Natural killer cell (primary cell): ENCODE results near the gene RYR2. TPM values are rescaled to one million over a fixed set of nuclear protein-coding genes. Genes with fewer than 3 reads are reported as not detected.

Experiments used
- ATAC-seq, 3 donors: fragments of 150-1000 bp in 2 of 3; fragments of 200-7000 bp in 1 of 3; cut with Tn5 transposase; 1 replicate in 1 of 3; 2 replicates in 2 of 3; pipeline ENCODE4 v1.10.0; 2021; ENCODE audit warnings: mild to moderate bottlenecking in 2 of 3, moderate library complexity in 2 of 3
- DNase-seq, 2 donors: peaks; one replicate each; pipeline versions ENCODE4 v3.0.0 to v3.0.0-alpha.2; 2013 to 2021; ENCODE audit warnings: mixed read lengths in 1 of 2
- H3K27ac ChIP-seq: one replicate; pipeline ENCODE4 v1.5.1; 2013; ENCODE audit warnings: mild to moderate bottlenecking, low read length
- H3K27me3 ChIP-seq: one replicate; pipeline ENCODE4 v1.6.1; 2013; ENCODE audit warnings: low read length; ENCODE audit not compliant: control insufficient read depth, insufficient read depth
- H3K36me3 ChIP-seq: one replicate; pipeline ENCODE4 v1.6.1; 2013; ENCODE audit warnings: low read length; ENCODE audit not compliant: control insufficient read depth, insufficient read depth
- H3K4me1 ChIP-seq: one replicate; pipeline ENCODE4 v1.6.1; 2013; ENCODE audit warnings: low read length; ENCODE audit not compliant: control insufficient read depth, insufficient read depth
- H3K4me3 ChIP-seq: one replicate; pipeline ENCODE4 v1.5.1; 2013; ENCODE audit warnings: low read length
- H3K9me3 ChIP-seq: one replicate; pipeline ENCODE4 v1.6.1; 2013; ENCODE audit warnings: low read length; ENCODE audit not compliant: control insufficient read depth, insufficient read depth
- H3K27ac Mint-ChIP-seq, 2 donors: one replicate each; pipeline ENCODE4 v1.8.0; 2022; ENCODE audit warnings: mild to moderate bottlenecking in 2 of 2, mixed read lengths in 2 of 2, moderate library complexity in 1 of 2
- H3K27me3 Mint-ChIP-seq, 2 donors: one replicate each; pipeline ENCODE4 v1.8.0; 2022; ENCODE audit warnings: low read depth in 2 of 2, mixed read lengths in 2 of 2
- H3K36me3 Mint-ChIP-seq: one replicate; pipeline ENCODE4 v1.8.0; 2022; ENCODE audit warnings: mixed read lengths
- H3K4me1 Mint-ChIP-seq, 2 donors: one replicate each; pipeline ENCODE4 v1.8.0; 2022; ENCODE audit warnings: mixed read lengths in 2 of 2
- H3K4me3 Mint-ChIP-seq: one replicate; pipeline ENCODE4 v1.8.0; 2022; ENCODE audit warnings: mild to moderate bottlenecking, moderate library complexity, mixed read lengths
- H3K9me3 Mint-ChIP-seq, 2 donors: one replicate each; pipeline ENCODE4 v1.8.0; 2022; ENCODE audit warnings: mixed read lengths in 2 of 2
- CTCF ChIP-seq: fragments of 200-600 bp; IDR thresholded peaks from one replicate; pipeline ENCODE4 v1.8.0; 2022; ENCODE audit warnings: antibody characterized with exemption
- WGBS: methylation state at CpG from one replicate; pipeline ENCODE4 v1.1.7; 2013; ENCODE audit warnings: missing lambda C conversion rate; ENCODE audit not compliant: insufficient coverage; 5-methylcytosine and 5-hydroxymethylcytosine counted together
- intact Hi-C: fragments of 100-400 bp; cut with micrococcal nuclease; formaldehyde crosslinking; loops from one replicate; pipeline ENCODE4 v1.14.2; 2022
- total RNA-seq, 4 donors: library from RNA; stranded (reverse); fragments of 120-200 nt in 1 of 4; gene quantifications; one replicate each; pipeline versions ENCODE4 v1.2.3 to v1.2.4, GENCODE V29; 2013 to 2022

RYR2 gene
- total RNA-seq, 3 donors from 2014 or later (not counting 1 experiment from before 2014, with no cell fraction given), result 0.13 to 1.2 (median 0.38) TPM

GRCh38 chr1:237296861-237297260, 254.9 kb downstream of the RYR2 start:
- no peak for DNase-seq
- ATAC-seq, result no peak
- WGBS, result 88% methylated on average over 2 of the region's 4 CpGs
- H3K4me3 Mint-ChIP-seq, result no peak overlapping the region
- H3K36me3 ChIP-seq, result no peaks in the 10 kb centered on the region
- no peaks in the 10 kb centered on the region for H3K36me3 Mint-ChIP-seq
- no peak overlapping the region for H3K27ac Mint-ChIP-seq
- no peaks in the 10 kb centered on the region for H3K4me1 ChIP-seq
- H3K27ac ChIP-seq, result no peak overlapping the region
- H3K27me3 Mint-ChIP-seq, result no peaks in the 10 kb centered on the region
- no peaks in the 10 kb centered on the region for H3K27me3 ChIP-seq
- H3K4me3 ChIP-seq, result no peak overlapping the region
- H3K9me3 ChIP-seq, result no peaks in the 10 kb centered on the region
- H3K4me1 Mint-ChIP-seq, result no peaks in the 10 kb centered on the region
- intact Hi-C loops, result no loop called here
- H3K9me3 Mint-ChIP-seq, result peaks cover 0 to 9% of the 10 kb centered on the region in 2 donors
- TF ChIP-seq CTCF, result no peak

GRCh38 chr1:237300642-237301041, 258.7 kb downstream of the RYR2 start:
- 91% methylated on average over 5 of the region's 7 CpGs for WGBS
- Histone ChIP-seq H3K27me3 (no peaks in the 10 kb centered on the region), H3K36me3 (no peaks in the 10 kb centered on the region), H3K4me3 (no peak overlapping the region), H3K9me3 (no peaks in the 10 kb centered on the region), H3K27ac (no peak overlapping the region), H3K4me1 (no peaks in the 10 kb centered on the region)
- no peak for TF ChIP-seq CTCF
- H3K27ac Mint-ChIP-seq, result no peak overlapping the region
- H3K4me3 Mint-ChIP-seq, result no peak overlapping the region
- H3K36me3 Mint-ChIP-seq, result no peaks in the 10 kb centered on the region
- peaks cover 0 to 7% of the 10 kb centered on the region in 2 donors for H3K9me3 Mint-ChIP-seq
- ATAC-seq (no peak), DNase-seq (no peak)
- intact Hi-C loops, result no loop called here
- no peaks in the 10 kb centered on the region for H3K27me3 Mint-ChIP-seq
- no peaks in the 10 kb centered on the region for H3K4me1 Mint-ChIP-seq

GRCh38 chr1:237303929-237304328, 261.9 kb downstream of the RYR2 start:
- no CpG with 5 or more reads among the region's 1 CpG for WGBS
- intact Hi-C loops, result no loop called here
- Histone ChIP-seq H3K36me3 (no peaks in the 10 kb centered on the region), H3K27me3 (no peaks in the 10 kb centered on the region), H3K9me3 (peaks cover 3% of the 10 kb centered on the region), H3K4me3 (no peak overlapping the region), H3K4me1 (no peaks in the 10 kb centered on the region), H3K27ac (no peak overlapping the region)
- H3K27me3 Mint-ChIP-seq, result no peaks in the 10 kb centered on the region
- DNase-seq, result no peak
- H3K36me3 Mint-ChIP-seq, result no peaks in the 10 kb centered on the region
- no peak overlapping the region for H3K27ac Mint-ChIP-seq
- ATAC-seq, result no peak
- no peak for TF ChIP-seq CTCF
- no peaks in the 10 kb centered on the region for H3K4me1 Mint-ChIP-seq
- no peaks in the 10 kb centered on the region for H3K9me3 Mint-ChIP-seq
- no peak overlapping the region for H3K4me3 Mint-ChIP-seq

- H3K36me3 ChIP-seq, result no peaks in the 10 kb centered on the region
- no peaks in the 10 kb centered on the region for H3K4me1 ChIP-seq
- H3K36me3 Mint-ChIP-seq, result no peaks in the 10 kb centered on the region
- 84% methylated on average over 7 of the region's 8 CpGs for WGBS
- no peak for TF ChIP-seq CTCF
- no peak overlapping the region for H3K27ac ChIP-seq
- H3K27me3 ChIP-seq, result no peaks in the 10 kb centered on the region
- H3K4me3 ChIP-seq, result no peak overlapping the region
- no peaks in the 10 kb centered on the region for H3K27me3 Mint-ChIP-seq
- peaks cover 3% of the 10 kb centered on the region for H3K9me3 ChIP-seq
- no peak overlapping the region for H3K27ac Mint-ChIP-seq
- no peak overlapping the region for H3K4me3 Mint-ChIP-seq
- intact Hi-C loops, result no loop called here
- no peaks in the 10 kb centered on the region for H3K4me1 Mint-ChIP-seq
- peaks cover 0 to 2% of the 10 kb centered on the region in 2 donors for H3K9me3 Mint-ChIP-seq
- ATAC-seq (no peak), DNase-seq (no peak)
These were observed 264.7 kb downstream of the RYR2 start for GRCh38 chr1:237306726-237307125.
